Right atrium auricular region (tissue), 2 donors: Measurements from ENCODE around the gene CHST15. TPM values are rescaled to one million over a fixed set of nuclear protein-coding genes. Genes with fewer than 3 reads are reported as not detected.

Experiments
- DNase-seq: peaks from one replicate; pipeline ENCODE4 v3.0.0-alpha.2; 2019; ENCODE audit warnings: low spot score
- H3K27ac ChIP-seq, 2 donors: fragments of 200-600 bp; sonication (generic); 1 replicate in 1 of 2; 2 replicates in 1 of 2; pipeline ENCODE4 v1.5.1; 2016 to 2019
- H3K27me3 ChIP-seq, 2 donors: fragments of 200-600 bp; sonication (generic); one replicate each; pipeline versions ENCODE4 v1.5.1 to v1.6.0; 2017 to 2019
- H3K36me3 ChIP-seq: fragments of 200-600 bp; sonication (generic); one replicate; pipeline ENCODE4 v1.5.1; 2016
- H3K4me1 ChIP-seq, 2 donors: fragments of 200-600 bp; sonication (generic); one replicate each; pipeline versions ENCODE4 v1.5.1 to v1.6.0; 2017 to 2019
- H3K4me3 ChIP-seq, 2 donors: fragments of 200-600 bp; sonication (generic); 1 replicate in 1 of 2; 2 replicates in 1 of 2; pipeline ENCODE4 v1.5.1; 2017 to 2019; ENCODE audit warnings: mild to moderate bottlenecking in 1 of 2, moderate library complexity in 1 of 2
- H3K9me3 ChIP-seq, 2 donors: fragments of 200-600 bp; sonication (generic); one replicate each; pipeline ENCODE4 v1.5.1; 2019
- CTCF ChIP-seq, 2 donors: fragments of 200-600 bp; sonication (generic); IDR thresholded peaks; one replicate each; pipeline ENCODE4 v1.5.1; 2019; ENCODE audit warnings: antibody characterized with exemption in 2 of 2
- total RNA-seq, 2 donors: library from RNA; depleted of rRNA; stranded (reverse); fragments of >200 nt; gene quantifications; one replicate each; pipeline ENCODE4 v1.1.0, GENCODE V29; 2016

The CHST15 gene
- total RNA-seq, 2 donors from 2014 or later, result 7.0 to 14.2 TPM

GRCh38 chr10:124109261-124109660 is 15.9 kb upstream of the CHST15 start:
- Histone ChIP-seq H3K27me3 (no peaks in the 10 kb centered on the region), H3K4me3 (no peak overlapping the region)

GRCh38 chr10:124107072-124107471 is 13.7 kb upstream of the CHST15 start:
- Histone ChIP-seq H3K27me3 (no peaks in the 10 kb centered on the region), H3K27ac (no peak overlapping the region), H3K4me3 (no peak overlapping the region), H3K4me1 (peaks cover 0 to 18% of the 10 kb centered on the region in 2 donors), H3K36me3 (no peaks in the 10 kb centered on the region), H3K9me3 (no peaks in the 10 kb centered on the region)
- no peak for TF ChIP-seq CTCF (IDR thresholded peaks at IDR 0.05)
- DNase-seq, result no peak

More at GRCh38 chr10:124109261-124109660, 15.9 kb upstream of the CHST15 start:
- Histone ChIP-seq H3K36me3 (no peaks in the 10 kb centered on the region), H3K9me3 (no peaks in the 10 kb centered on the region), H3K27ac (no peak overlapping the region), H3K4me1 (peaks cover 0 to 18% of the 10 kb centered on the region in 2 donors)
- no peak for DNase-seq
- no peak for TF ChIP-seq CTCF (IDR thresholded peaks at IDR 0.05)

- no peaks in the 10 kb centered on the region for H3K36me3 ChIP-seq
- no peak overlapping the region for H3K27ac ChIP-seq
- H3K9me3 ChIP-seq, result no peaks in the 10 kb centered on the region
- TF ChIP-seq CTCF (IDR thresholded peaks at IDR 0.05), result no peak
- peaks cover 0 to 18% of the 10 kb centered on the region in 2 donors for H3K4me1 ChIP-seq
- DNase-seq, result peak; percentile 88
- H3K27me3 ChIP-seq, result no peaks in the 10 kb centered on the region
- H3K4me3 ChIP-seq, result no peak overlapping the region
These were observed 13.0 kb upstream of the CHST15 start for GRCh38 chr10:124106241-124106879.

GRCh38 chr10:124105594-124105993 is 12.2 kb upstream of the CHST15 start:
- no peak for DNase-seq
- no peak for TF ChIP-seq CTCF (IDR thresholded peaks at IDR 0.05)
- Histone ChIP-seq H3K27me3 (no peaks in the 10 kb centered on the region), H3K27ac (no peak overlapping the region), H3K9me3 (peaks cover 0 to under 1% of the 10 kb centered on the region in 2 donors), H3K4me3 (no peak overlapping the region), H3K36me3 (no peaks in the 10 kb centered on the region), H3K4me1 (peaks cover 0 to 18% of the 10 kb centered on the region in 2 donors)

GRCh38 chr10:124105045-124105444 is 11.6 kb upstream of the CHST15 start:
- no peak overlapping the region for H3K27ac ChIP-seq
- no peak overlapping the region for H3K4me3 ChIP-seq
- DNase-seq, result no peak
- TF ChIP-seq CTCF (IDR thresholded peaks at IDR 0.05), result no peak
- H3K9me3 ChIP-seq, result peaks cover 0 to 6% of the 10 kb centered on the region in 2 donors
- peaks cover 0 to 18% of the 10 kb centered on the region in 2 donors for H3K4me1 ChIP-seq
- no peaks in the 10 kb centered on the region for H3K27me3 ChIP-seq
- no peaks in the 10 kb centered on the region for H3K36me3 ChIP-seq
